Adrenal gland (tissue), 5 donors: ENCODE measurements around the gene ZNF780A.

Source experiments
- POLR2A ChIP-seq, 2 donors: fragments of 450-650 bp; IDR thresholded peaks; one replicate each; pipeline ENCODE4 v1.6.1; 2017; ENCODE audit warnings: antibody characterized with exemption in 2 of 2, mild to moderate bottlenecking in 2 of 2, moderate library complexity in 1 of 2
- TF ChIP-seq, protein P1 (sequence below), 6 experiments: fragments of 450-650 bp in 4 of 6; fragments of 200-600 bp in 2 of 6; sonication (generic) in 1 of 6; IDR thresholded peaks; 1 replicate in 5 of 6; 2 replicates in 1 of 6; pipeline versions ENCODE4 v1.5.1 to v1.8.0; 2016 to 2021; ENCODE audit warnings: antibody characterized with exemption in 6 of 6, mild to moderate bottlenecking in 2 of 6, moderate library complexity in 1 of 6
- donor health status: DM: no; HTN: no; CAD: no.

GRCh38 chr19:40136818-40137217, 46.1 kb upstream of the ZNF780A start:
- TF ChIP-seq, protein P1, sequence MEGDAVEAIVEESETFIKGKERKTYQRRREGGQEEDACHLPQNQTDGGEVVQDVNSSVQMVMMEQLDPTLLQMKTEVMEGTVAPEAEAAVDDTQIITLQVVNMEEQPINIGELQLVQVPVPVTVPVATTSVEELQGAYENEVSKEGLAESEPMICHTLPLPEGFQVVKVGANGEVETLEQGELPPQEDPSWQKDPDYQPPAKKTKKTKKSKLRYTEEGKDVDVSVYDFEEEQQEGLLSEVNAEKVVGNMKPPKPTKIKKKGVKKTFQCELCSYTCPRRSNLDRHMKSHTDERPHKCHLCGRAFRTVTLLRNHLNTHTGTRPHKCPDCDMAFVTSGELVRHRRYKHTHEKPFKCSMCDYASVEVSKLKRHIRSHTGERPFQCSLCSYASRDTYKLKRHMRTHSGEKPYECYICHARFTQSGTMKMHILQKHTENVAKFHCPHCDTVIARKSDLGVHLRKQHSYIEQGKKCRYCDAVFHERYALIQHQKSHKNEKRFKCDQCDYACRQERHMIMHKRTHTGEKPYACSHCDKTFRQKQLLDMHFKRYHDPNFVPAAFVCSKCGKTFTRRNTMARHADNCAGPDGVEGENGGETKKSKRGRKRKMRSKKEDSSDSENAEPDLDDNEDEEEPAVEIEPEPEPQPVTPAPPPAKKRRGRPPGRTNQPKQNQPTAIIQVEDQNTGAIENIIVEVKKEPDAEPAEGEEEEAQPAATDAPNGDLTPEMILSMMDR (IDR thresholded peaks at IDR 0.05), result no peak
- TF ChIP-seq POLR2A (IDR thresholded peaks at IDR 0.05), result no peak
